Stimulated activated CD8-positive, alpha-beta memory T cell treated with anti-CD3 and anti-CD28 coated beads, Interleukin-7, amount 100 ng/mL, for 4 hours (primary cell): ENCODE measurements around the gene AKAP9.
"Not testable (repeated sequence)": the region's sequence is repeated elsewhere in the genome, so short reads cannot be mapped to it uniquely, and the experiment has no call there.

Experiments
- DNase-seq, 2 donors: peaks; one replicate each; pipeline ENCODE4 v3.0.0-alpha.2; 2020; ENCODE audit warnings: low read depth in 2 of 2

Gene AKAP9

GRCh38 chr7:91945476-91945875 lies 4.8 kb downstream of the AKAP9 start:
- no peak for DNase-seq

DNA sequence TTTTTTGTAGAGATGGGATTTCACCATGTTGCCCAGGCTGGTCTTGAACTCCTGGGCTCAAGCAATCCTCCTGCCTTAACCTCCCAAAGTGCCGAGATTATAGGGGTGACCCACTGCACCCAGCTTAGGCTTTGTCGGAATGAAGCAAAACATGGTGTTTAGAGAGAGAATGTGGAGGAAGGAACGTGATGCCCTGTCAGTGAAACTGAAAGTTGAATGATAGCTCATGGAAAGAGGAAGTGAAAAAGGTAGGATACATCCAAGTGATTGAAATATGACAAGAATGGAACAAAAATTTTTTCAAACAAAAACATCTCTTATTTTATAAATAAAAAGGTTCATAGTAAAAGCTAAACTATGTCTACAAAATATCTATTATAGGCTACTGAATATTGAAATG lies 5.9 kb downstream of the AKAP9 start:
- DNase-seq: no peak

DNA sequence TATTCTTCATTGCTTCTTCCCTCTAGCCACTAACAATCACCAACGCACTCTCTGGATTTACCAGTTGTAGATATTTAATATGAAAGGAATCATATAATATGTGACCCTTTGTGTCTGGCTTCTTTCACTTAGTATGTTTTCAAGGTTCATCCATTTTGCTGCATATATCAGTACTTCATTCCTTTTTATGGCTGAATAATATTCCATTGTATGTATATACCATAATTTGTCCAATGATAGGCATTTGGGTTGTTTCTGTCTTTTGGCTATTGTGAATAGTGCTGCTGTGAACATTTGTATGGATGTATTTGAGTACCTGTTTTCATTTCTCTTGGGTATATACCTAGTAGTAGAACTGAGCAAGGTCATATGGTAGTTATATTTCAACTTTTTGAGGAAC lies 7.3 kb downstream of the AKAP9 start:
- no peak for DNase-seq

- no peak for DNase-seq
These were observed 8.8 kb downstream of the AKAP9 start for GRCh38 chr7:91949221-91950009.

DNA sequence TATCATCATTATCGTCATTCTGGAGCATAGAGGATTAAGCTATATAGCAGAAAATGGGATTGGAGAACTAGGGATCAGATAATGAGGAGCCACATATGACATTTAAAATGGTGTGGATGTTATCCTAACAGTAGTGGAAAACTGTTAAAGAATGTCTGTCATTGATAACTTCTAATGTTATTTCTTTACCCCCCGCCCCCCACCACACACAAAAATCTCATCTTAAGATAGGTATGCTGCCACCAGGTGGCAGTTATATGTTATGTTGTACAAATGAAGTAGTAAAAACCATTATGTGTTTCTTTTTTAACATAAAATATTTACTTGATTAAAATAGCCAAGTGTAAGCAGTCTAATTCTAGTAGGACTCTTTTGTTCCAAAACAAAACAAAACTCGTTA lies 13.0 kb downstream of the AKAP9 start:
- DNase-seq: no peak

- DNase-seq: not testable (repeated sequence)
These were observed 15.8 kb downstream of the AKAP9 start for GRCh38 chr7:91956464-91956863.

DNA sequence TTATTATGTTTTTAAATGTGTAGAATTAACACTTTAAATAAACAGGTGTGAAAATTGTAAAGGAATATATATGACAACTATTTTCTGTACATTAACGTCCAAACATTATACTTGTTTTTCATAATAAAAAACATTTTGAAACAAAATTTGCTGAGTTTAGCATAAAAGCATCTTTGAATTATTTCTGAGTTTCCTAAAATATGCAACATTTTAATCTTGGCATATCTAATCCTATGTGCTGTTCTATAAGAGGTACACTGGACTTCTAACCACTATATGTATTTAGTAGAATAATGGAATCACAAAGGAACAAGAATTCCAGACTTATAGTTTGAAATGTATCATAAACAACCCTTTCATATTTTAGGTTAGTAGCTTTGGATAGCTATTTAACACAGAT lies 16.6 kb downstream of the AKAP9 start:
- DNase-seq: no peak

GRCh38 chr7:91957823-91958222 lies 17.2 kb downstream of the AKAP9 start:
- DNase-seq: no peak

DNA sequence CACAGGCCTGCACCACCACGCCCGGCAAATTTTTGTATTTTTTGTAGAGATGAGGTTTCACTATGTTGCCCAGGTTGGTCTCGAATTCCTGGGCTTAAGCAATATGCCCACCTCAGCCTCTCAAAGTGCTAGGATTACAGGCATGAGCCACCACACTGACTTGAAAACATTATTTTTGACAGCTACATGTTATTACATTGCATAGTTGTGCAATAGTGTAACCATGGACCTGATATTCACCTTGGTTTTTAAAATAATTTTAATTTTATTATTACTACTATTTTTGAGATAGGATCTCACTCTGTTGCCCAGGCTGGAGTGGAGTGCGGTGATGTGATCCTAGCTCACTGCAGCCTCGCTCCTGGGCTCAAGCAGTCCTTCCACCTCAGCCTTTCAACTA lies 18.4 kb downstream of the AKAP9 start:
- no peak for DNase-seq

DNA sequence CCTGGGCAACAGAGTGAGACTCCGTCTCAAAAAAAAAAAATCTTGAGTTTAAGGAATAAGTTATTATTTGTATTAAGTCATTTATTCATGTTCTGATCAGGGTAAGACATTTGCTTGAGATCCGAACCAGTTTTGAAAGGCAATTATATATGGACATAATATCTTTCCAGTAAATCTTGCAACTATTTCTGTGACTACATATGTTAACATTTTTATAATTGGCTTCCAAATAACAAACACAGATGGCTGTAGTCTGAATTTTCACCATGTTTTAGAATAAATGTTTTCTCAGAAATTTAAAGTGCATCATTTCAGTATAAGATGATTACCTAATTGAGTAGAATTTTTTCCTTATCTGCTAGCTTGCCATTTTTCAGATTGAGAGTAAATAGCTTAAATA lies 21.2 kb downstream of the AKAP9 start:
- no peak for DNase-seq

- DNase-seq: no peak
These were observed 21.8 kb downstream of the AKAP9 start for GRCh38 chr7:91962419-91962818.

DNA sequence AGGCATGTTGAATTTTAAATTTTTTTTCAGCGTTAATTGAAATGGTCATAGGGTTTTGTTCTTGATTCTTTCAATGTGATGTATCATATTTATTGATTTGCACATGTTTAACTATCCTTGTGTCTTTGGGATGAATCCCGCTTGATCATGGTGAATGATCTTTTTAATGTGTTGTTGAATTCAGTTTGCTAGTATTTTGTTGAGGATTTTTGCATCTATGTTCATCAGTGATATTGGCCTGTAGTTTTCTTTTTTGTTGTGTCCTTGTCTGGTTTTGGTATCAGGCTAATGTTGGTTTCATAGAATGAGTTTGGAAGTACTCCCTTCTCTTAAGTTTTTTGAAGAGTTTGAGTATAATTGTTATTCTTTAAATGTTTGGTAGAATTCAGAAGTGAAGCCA lies 26.9 kb downstream of the AKAP9 start:
- not testable (repeated sequence) for DNase-seq

DNA sequence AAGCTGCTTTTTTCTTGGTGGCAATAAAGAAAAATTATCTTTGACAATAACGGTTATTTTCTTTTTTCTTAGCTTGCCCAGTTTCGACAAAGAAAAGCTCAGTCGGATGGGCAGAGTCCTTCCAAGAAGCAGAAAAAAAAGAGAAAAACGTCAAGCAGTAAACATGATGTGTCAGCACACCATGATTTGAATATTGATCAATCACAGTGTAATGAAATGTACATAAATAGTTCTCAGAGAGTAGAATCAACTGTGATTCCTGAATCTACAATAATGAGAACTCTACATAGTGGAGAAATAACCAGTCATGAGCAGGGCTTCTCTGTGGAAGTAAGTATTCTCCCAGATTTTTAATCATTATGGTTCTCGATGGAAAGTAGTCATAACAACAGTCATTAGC lies 33.0 kb downstream of the AKAP9 start:
- DNase-seq: no peak

- no peak for DNase-seq
These were observed 33.4 kb downstream of the AKAP9 start for GRCh38 chr7:91974066-91974465.

- DNase-seq: no peak
These were observed 36.1 kb downstream of the AKAP9 start for GRCh38 chr7:91976743-91977142.

DNA sequence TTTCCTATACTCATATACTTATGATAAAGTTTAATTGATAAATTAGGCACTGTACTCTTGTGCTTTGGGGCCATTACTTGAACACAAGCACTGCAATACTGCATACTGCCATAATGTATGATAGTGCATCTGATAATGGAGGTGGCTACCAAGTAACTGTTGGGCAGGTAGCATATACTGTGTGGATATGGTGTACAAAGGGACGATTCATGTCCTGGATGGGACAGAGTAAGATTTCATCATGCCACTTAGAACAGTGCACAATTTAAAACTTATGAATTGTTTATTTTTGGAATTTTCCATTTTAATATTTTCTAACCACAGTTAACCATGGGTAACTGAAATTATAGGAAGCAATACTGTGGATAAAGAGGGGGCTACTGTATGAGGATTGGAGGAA lies 38.9 kb downstream of the AKAP9 start:
- DNase-seq: no peak

- DNase-seq: not testable (repeated sequence)
These were observed 41.7 kb downstream of the AKAP9 start for GRCh38 chr7:91982352-91982751.

- DNase-seq: no peak
These were observed 47.6 kb downstream of the AKAP9 start for GRCh38 chr7:91988213-91988612.

- no peak for DNase-seq
These were observed 53.3 kb downstream of the AKAP9 start for GRCh38 chr7:91993976-91994375.

DNA sequence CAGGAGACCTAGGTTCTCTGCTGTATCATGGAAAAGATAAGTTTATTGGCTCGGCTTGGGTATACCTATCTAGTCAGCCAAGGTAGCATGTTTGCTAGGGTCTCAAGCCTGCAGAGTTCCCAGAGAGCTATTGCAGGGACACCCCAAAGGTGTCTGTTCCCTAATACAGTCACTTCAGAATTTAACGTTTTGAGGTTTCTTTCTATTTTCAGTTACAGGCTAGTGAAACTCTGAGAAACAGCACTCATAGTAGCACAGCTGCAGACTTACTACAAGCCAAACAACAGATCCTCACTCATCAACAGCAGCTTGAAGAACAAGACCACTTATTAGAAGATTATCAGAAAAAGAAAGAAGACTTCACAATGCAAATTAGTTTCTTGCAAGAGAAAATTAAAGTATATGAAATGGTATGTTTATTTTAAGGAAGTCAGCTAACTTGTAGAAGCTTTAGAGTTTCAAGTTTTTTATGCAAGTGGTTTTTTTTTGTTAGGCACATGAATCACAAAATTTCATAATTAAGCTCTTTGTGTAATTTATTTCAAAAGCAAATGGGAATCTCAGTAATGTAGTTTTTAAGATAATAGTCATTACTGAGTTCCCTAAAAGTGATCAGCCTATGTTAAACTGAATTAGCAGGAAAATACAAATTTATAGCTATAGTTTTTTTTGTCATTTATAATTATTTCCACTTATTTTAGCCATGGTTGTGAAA lies 54.9 kb downstream of the AKAP9 start:
- DNase-seq: no peak

- no peak for DNase-seq
These were observed 59.2 kb downstream of the AKAP9 start for GRCh38 chr7:91999631-92000565.

DNA sequence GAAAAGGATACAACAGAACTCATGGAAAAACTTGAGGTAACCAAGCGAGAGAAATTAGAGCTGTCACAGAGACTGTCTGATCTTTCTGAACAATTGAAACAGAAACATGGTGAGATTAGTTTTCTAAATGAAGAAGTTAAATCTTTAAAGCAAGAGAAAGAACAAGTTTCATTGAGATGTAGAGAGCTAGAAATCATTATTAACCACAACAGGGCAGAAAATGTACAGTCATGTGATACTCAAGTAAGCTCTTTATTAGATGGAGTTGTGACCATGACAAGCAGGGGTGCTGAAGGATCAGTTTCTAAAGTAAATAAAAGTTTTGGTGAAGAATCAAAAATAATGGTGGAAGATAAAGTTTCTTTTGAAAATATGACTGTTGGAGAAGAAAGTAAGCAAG lies 62.1 kb downstream of the AKAP9 start:
- no peak for DNase-seq
